ENCODE data around the gene SMARCA4.

The SMARCA4 gene

GRCh38 chr19:10918359-10918758, 42.5 kb upstream of the SMARCA4 start:
- TF ChIP-seq, protein P1, sequence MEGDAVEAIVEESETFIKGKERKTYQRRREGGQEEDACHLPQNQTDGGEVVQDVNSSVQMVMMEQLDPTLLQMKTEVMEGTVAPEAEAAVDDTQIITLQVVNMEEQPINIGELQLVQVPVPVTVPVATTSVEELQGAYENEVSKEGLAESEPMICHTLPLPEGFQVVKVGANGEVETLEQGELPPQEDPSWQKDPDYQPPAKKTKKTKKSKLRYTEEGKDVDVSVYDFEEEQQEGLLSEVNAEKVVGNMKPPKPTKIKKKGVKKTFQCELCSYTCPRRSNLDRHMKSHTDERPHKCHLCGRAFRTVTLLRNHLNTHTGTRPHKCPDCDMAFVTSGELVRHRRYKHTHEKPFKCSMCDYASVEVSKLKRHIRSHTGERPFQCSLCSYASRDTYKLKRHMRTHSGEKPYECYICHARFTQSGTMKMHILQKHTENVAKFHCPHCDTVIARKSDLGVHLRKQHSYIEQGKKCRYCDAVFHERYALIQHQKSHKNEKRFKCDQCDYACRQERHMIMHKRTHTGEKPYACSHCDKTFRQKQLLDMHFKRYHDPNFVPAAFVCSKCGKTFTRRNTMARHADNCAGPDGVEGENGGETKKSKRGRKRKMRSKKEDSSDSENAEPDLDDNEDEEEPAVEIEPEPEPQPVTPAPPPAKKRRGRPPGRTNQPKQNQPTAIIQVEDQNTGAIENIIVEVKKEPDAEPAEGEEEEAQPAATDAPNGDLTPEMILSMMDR (IDR thresholded peaks at IDR 0.05; ENCODE audit: low read depth, low read length) = no peak
- H3K4me3 ChIP-seq (replicated peaks in 1 of 2; ENCODE audit: low read depth in 2 of 2, low read length in 2 of 2) = no peak overlapping the region
- no peak for DNase-seq (ENCODE audit: low read depth in 2 of 2)

GRCh38 chr19:10919352-10920287, 41.2 kb upstream of the SMARCA4 start:
- TF ChIP-seq, protein P1 (IDR thresholded peaks at IDR 0.05; ENCODE audit: low read depth, low read length) = no peak
- H3K4me3 ChIP-seq (replicated peaks in 1 of 2; ENCODE audit: low read depth in 2 of 2, low read length in 2 of 2) = no peak overlapping the region

DNA sequence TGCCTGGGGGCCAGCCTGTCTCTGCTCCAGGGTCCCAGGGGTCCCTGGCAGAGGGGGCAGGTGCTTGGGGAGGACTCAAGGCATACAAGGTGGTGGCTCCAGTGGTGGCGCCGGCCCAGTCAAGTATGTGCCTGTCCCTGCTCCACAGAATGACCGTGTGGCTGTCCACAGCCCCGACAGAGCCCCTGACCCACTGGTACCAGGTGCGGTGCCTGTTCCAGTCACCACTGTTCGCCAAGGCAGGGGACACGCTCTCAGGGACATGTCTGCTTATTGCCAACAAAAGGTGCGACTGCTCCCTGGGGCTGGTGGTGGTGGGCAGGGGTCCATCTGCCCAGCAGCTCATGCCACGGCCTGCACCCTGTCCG, 40.6 kb upstream of the SMARCA4 start:
- TF ChIP-seq, protein P1 (IDR thresholded peaks at IDR 0.05; ENCODE audit: low read depth, low read length) = no peak
- no peak for DNase-seq (ENCODE audit: low read depth in 2 of 2)
- no peak overlapping the region for H3K4me3 ChIP-seq (replicated peaks in 1 of 2; ENCODE audit: low read depth in 2 of 2, low read length in 2 of 2)

More at GRCh38 chr19:10919352-10920287, 41.2 kb upstream of the SMARCA4 start:
- no peak for DNase-seq (ENCODE audit: low read depth in 2 of 2)

GRCh38 chr19:10920781-10921180, 40.0 kb upstream of the SMARCA4 start:
- no peak overlapping the region for H3K4me3 ChIP-seq (replicated peaks in 1 of 2; ENCODE audit: low read depth in 2 of 2, low read length in 2 of 2)

GRCh38 chr19:10921199-10921909, 39.5 kb upstream of the SMARCA4 start:
- H3K4me3 ChIP-seq (replicated peaks in 1 of 2; ENCODE audit: low read depth in 2 of 2, low read length in 2 of 2) = no peak overlapping the region
- TF ChIP-seq, protein P1 (IDR thresholded peaks at IDR 0.05; ENCODE audit: low read depth, low read length) = no peak
- no peak for DNase-seq (ENCODE audit: low read depth in 2 of 2)

More at GRCh38 chr19:10920781-10921180, 40.0 kb upstream of the SMARCA4 start:
- TF ChIP-seq, protein P1 (IDR thresholded peaks at IDR 0.05; ENCODE audit: low read depth, low read length) = no peak
- DNase-seq (ENCODE audit: low read depth in 2 of 2) = no peak

DNA sequence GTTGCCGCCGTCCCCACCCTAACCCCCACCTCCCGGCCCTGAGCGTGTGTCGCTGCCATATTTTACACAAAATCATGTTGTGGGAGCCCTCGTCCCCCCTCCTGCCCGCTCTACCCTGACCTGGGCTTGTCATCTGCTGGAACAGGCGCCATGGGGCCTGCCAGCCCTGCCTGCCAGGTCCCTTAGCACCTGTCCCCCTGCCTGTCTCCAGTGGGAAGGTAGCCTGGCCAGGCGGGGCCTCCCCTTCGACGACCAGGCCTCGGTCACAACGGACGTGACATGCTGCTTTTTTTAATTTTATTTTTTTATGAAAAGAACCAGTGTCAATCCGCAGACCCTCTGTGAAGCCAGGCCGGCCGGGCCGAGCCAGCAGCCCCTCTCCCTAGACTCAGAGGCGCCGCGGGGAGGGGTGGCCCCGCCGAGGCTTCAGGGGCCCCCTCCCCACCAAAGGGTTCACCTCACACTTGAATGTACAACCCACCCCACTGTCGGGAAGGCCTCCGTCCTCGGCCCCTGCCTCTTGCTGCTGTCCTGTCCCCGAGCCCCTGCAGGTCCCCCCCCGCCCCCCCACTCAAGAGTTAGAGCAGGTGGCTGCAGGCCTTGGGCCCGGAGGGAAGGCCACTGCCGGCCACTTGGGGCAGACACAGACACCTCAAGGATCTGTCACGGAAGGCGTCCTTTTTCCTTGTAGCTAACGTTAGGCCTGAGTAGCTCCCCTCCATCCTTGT, 38.8 kb upstream of the SMARCA4 start:
- TF ChIP-seq, protein P1 (IDR thresholded peaks at IDR 0.05; ENCODE audit: low read depth, low read length) = no peak
- no peak for DNase-seq (ENCODE audit: low read depth in 2 of 2)
- H3K4me3 ChIP-seq (replicated peaks in 1 of 2; ENCODE audit: low read depth in 2 of 2, low read length in 2 of 2) = no peak overlapping the region

All from cardiac fibroblast (primary cell).